MM.1S (cell line): Measurements from ENCODE around the gene ESYT3.

Experiments used
- CTCF ChIP-seq: fragments of 300-600 bp; sonication (generic); IDR thresholded peaks from 2 replicates; pipeline ENCODE4 v1.5.1; 2016; ENCODE audit warnings: antibody characterized with exemption, low read length, mixed read lengths
- EZH2 ChIP-seq: fragments of 300-600 bp; sonication (generic); optimal IDR thresholded peaks from 2 replicates; pipeline ENCODE3; 2017; ENCODE audit warnings: low read depth, mild to moderate bottlenecking, antibody characterized with exemption, low read length, mixed read lengths

GRCh38 chr3:138443521-138444503 is 9.4 kb downstream of the ESYT3 start:
- no peak for TF ChIP-seq CTCF
- no peak for TF ChIP-seq EZH2
